A549 (cell line): Measurements from ENCODE around the gene ACTR2. TPM values are rescaled to one million over a fixed set of nuclear protein-coding genes. Genes with fewer than 3 reads are reported as not detected.

ENCODE experiments used
- ATAC-seq, 2 experiments: fragments of 200-7000 bp in 1 of 2; fragments of >200 bp in 1 of 2; cut with Nextera tagmentation in 1 of 2; cut with Tn5 transposase in 1 of 2; 3 replicates each; pipeline versions ENCODE4 v1.8.0 to v1.9.1; 2018 to 2020; ENCODE audit warnings: mild to moderate bottlenecking in 1 of 2, moderate library complexity in 1 of 2
- CTCF ChIA-PET: fragments of 300-600 bp; sonication (Branson Sonifier 250); formaldehyde crosslinking; extraction: SDS; loops from one replicate; lab custom pipeline; 2021; ENCODE audit warnings: antibody characterized with exemption, inconsistent platforms; lab: Yijun Ruan, JAX
- POLR2A ChIA-PET: fragments of 350-600 bp; formaldehyde crosslinking; extraction: SDS; loops from one replicate; lab custom pipeline; 2021; ENCODE audit warnings: antibody characterized with exemption, inconsistent platforms; lab: Yijun Ruan, JAX
- DNase-seq, 2 experiments: peaks; one replicate each; pipeline versions ENCODE4 v3.0.0 to v3.0.0-alpha.2; 2011 to 2016; ENCODE audit warnings: low read depth in 1 of 2, low spot score in 1 of 2
- FAIRE-seq: peaks from 2 replicates; lab custom pipeline; 2011; peaks lifted over from hg19 to GRCh38; lab: Jason Lieb, UNC
- H3K27ac ChIP-seq, 2 experiments: fragments of >200 bp; sonication (Bioruptor Twin); formaldehyde crosslinking; 3 replicates each; pipeline ENCODE4 v1.5.1; 2016 to 2017
- H3K4me1 ChIP-seq: fragments of >200 bp; sonication (Bioruptor Twin); formaldehyde crosslinking; 3 replicates; pipeline ENCODE4 v1.6.1; 2016
- H3K4me2 ChIP-seq: fragments of >200 bp; sonication (Bioruptor Twin); formaldehyde crosslinking; 3 replicates; pipeline ENCODE4 v1.6.1; 2016
- H3K4me3 ChIP-seq: fragments of >200 bp; sonication (Bioruptor Twin); formaldehyde crosslinking; 3 replicates; pipeline ENCODE4 v1.5.1; 2016
- H3K9me3 ChIP-seq: fragments of >200 bp; sonication (Bioruptor Twin); formaldehyde crosslinking; 3 replicates; pipeline ENCODE4 v1.6.1; 2016
- CEBPB ChIP-seq, 2 experiments: fragments of >200 bp in 1 of 2; sonication (Bioruptor Twin) in 1 of 2; formaldehyde crosslinking in 1 of 2; IDR thresholded peaks; 2 replicates each; pipeline ENCODE4 v1.6.1; 2012 to 2016
- EHMT2 ChIP-seq: fragments of 200-600 bp; sonication (generic); IDR thresholded peaks from 2 replicates; pipeline ENCODE4 v1.6.1; 2016; ENCODE audit warnings: antibody characterized with exemption, low read depth, mild to moderate bottlenecking, moderate library complexity
- ESRRA ChIP-seq: fragments of 150-350 bp; IDR thresholded peaks from 2 replicates; pipeline ENCODE4 v1.6.1; 2014; ENCODE audit warnings: mild to moderate bottlenecking, low read length, borderline replicate concordance
- FOSL2 ChIP-seq, 2 experiments: fragments of 450-650 bp in 1 of 2; fragments of >200 bp in 1 of 2; sonication (Bioruptor Twin) in 1 of 2; formaldehyde crosslinking; IDR thresholded peaks; 2 replicates each; pipeline versions ENCODE4 v1.5.0 to v1.6.1; 2016 to 2020; ENCODE audit warnings: mild to moderate bottlenecking in 1 of 2, moderate library complexity in 1 of 2
- GATA3 ChIP-seq: IDR thresholded peaks from 2 replicates; pipeline ENCODE4 v1.6.1; 2012; ENCODE audit warnings: borderline replicate concordance
- JUN ChIP-seq, 2 experiments: fragments of >200 bp; sonication (Bioruptor Twin); formaldehyde crosslinking; IDR thresholded peaks; 2 replicates in 1 of 2; 3 replicates in 1 of 2; pipeline ENCODE4 v1.6.1; 2016 to 2017
- JUNB ChIP-seq: fragments of >200 bp; sonication (Bioruptor Twin); formaldehyde crosslinking; IDR thresholded peaks from 2 replicates; pipeline ENCODE4 v1.6.1; 2016
- MAX ChIP-seq: IDR thresholded peaks from 2 replicates; pipeline ENCODE4 v1.6.1; 2012
- MAZ ChIP-seq: fragments of 150-350 bp; IDR thresholded peaks from 2 replicates; pipeline ENCODE4 v1.6.1; 2014; ENCODE audit warnings: antibody characterized with exemption, low read depth, low read length, borderline replicate concordance
- POLR2AphosphoS2 ChIP-seq: conservative IDR thresholded peaks from 2 replicates; pipeline ENCODE4 v1.6.1; 2012; ENCODE audit warnings: low read length, improper control_type of control experiment, inconsistent platforms
- RAD21 ChIP-seq, 2 experiments: fragments of >200 bp in 1 of 2; sonication (Bioruptor Twin) in 1 of 2; formaldehyde crosslinking in 1 of 2; IDR thresholded peaks in 1 of 2; conservative IDR thresholded peaks in 1 of 2; 2 replicates in 1 of 2; 3 replicates in 1 of 2; pipeline ENCODE4 v1.6.1; 2012 to 2018; ENCODE audit warnings: inconsistent platforms in 1 of 2
- RARB ChIP-seq: fragments of 250-450 bp; sonication (Bioruptor Pico); IDR thresholded peaks from 2 replicates; pipeline ENCODE4 v1.8.0; 2021; ENCODE audit warnings: mild to moderate bottlenecking, moderate library complexity
- RFX5 ChIP-seq: fragments of 450-650 bp; IDR thresholded peaks from 2 replicates; pipeline ENCODE4 v1.7.1; 2014; ENCODE audit warnings: antibody characterized with exemption, mild to moderate bottlenecking, moderate library complexity
- RNF2 ChIP-seq: fragments of 200-600 bp; sonication (generic); IDR thresholded peaks from 2 replicates; pipeline ENCODE4 v1.6.1; 2016; ENCODE audit warnings: low read depth, mild to moderate bottlenecking, antibody characterized with exemption, moderate library complexity, borderline replicate concordance
- SMC3 ChIP-seq: fragments of >200 bp; sonication (Bioruptor Twin); formaldehyde crosslinking; IDR thresholded peaks from 3 replicates; pipeline ENCODE4 v1.6.1; 2018; ENCODE audit warnings: inconsistent platforms
- WGBS: methylation state at CpG from one replicate; pipeline ENCODE4 v1.1.6; 2017; ENCODE audit errors: missing lambda C conversion rate; 5-methylcytosine and 5-hydroxymethylcytosine counted together
- polyA plus RNA-seq, 4 experiments: library from polyadenylated mRNA; depleted of rRNA in 3 of 4; stranded (reverse); fragments of >200 nt; fragmentation: RNase III in 1 of 4; extraction: RNeasy Plus Mini Kit Qiagen cat#74134 plus additional on column Dnase treatment in 1 of 4; gene quantifications; 2 replicates in 3 of 4; 3 replicates in 1 of 4; pipeline ENCODE4 v1.2.3, GENCODE V29; 2011 to 2017
- TF ChIP-seq, protein P1 (sequence below): fragments of 250-450 bp; sonication (Bioruptor Pico); IDR thresholded peaks from 2 replicates; pipeline ENCODE4 v1.5.0; 2021; ENCODE audit warnings: mild to moderate bottlenecking, moderate library complexity, borderline replicate concordance
- TF ChIP-seq, protein P2 (sequence below): fragments of >200 bp; sonication (Bioruptor Twin); formaldehyde crosslinking; IDR thresholded peaks from 3 replicates; pipeline ENCODE4 v1.5.1; 2016
- TF ChIP-seq, protein P3 (sequence below): IDR thresholded peaks from 2 replicates; pipeline ENCODE4 v1.6.1; 2012

The ACTR2 gene
- polyA plus RNA-seq, 2 of the 4 experiments (the other 2 are of a cell fraction), result 270 to 278 TPM

GRCh38 chr2:65320042-65320725 lies 92.6 kb downstream of the ACTR2 start:
- peak overlapping the region; percentile 17; the same call in 1 of the 3 replicates for H3K4me3 ChIP-seq
- peak overlapping the region; percentile 78 for H3K4me2 ChIP-seq
- peaks cover 27% of the 10 kb centered on the region for H3K4me1 ChIP-seq
- FAIRE-seq (peak; percentile 70), DNase-seq (peak; percentile 89 to 91), ATAC-seq (peak; percentile 94 to 96)
- TF ChIP-seq FOSL2 (IDR thresholded peaks at IDR 0.05), result peak; percentile 85; the same call in 1 of the 2 replicates
- peak; percentile 89 for TF ChIP-seq FOSL2 (CRISPR knock-in tag; IDR thresholded peaks at IDR 0.05)
- no peak for TF ChIP-seq EHMT2
- TF ChIP-seq RNF2, result no peak
- no peak for TF ChIP-seq MAZ
- peak; percentile 76 for TF ChIP-seq JUNB
- TF ChIP-seq POLR2AphosphoS2, result no peak
- TF ChIP-seq RFX5, result no peak
- TF ChIP-seq MAX, result peak; percentile 72
- TF ChIP-seq GATA3, result peak; percentile 13; the same call in 1 of the 2 replicates
- TF ChIP-seq SMC3, result no peak; the same call in 2 of the 3 replicates
- TF ChIP-seq CEBPB (IDR thresholded peaks at IDR 0.05), result peak in 1 of 2 experiments; percentile 66; a peak in 2 of 4 replicates
- TF ChIP-seq RAD21 (conservative IDR thresholded peaks at IDR 0.05 in 1 of 2, IDR thresholded peaks at IDR 0.05 in 1 of 2), result peak; percentile 33 to 49; a peak in 4 of 5 replicates
- TF ChIP-seq, protein P1, sequence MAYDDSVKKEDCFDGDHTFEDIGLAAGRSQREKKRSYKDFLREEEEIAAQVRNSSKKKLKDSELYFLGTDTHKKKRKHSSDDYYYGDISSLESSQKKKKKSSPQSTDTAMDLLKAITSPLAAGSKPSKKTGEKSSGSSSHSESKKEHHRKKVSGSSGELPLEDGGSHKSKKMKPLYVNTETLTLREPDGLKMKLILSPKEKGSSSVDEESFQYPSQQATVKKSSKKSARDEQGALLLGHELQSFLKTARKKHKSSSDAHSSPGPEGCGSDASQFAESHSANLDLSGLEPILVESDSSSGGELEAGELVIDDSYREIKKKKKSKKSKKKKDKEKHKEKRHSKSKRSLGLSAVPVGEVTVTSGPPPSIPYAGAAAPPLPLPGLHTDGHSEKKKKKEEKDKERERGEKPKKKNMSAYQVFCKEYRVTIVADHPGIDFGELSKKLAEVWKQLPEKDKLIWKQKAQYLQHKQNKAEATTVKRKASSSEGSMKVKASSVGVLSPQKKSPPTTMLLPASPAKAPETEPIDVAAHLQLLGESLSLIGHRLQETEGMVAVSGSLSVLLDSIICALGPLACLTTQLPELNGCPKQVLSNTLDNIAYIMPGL (CRISPR knock-in tag), result no peak
- no peak for TF ChIP-seq RARB (CRISPR knock-in tag)
- TF ChIP-seq, protein P2, sequence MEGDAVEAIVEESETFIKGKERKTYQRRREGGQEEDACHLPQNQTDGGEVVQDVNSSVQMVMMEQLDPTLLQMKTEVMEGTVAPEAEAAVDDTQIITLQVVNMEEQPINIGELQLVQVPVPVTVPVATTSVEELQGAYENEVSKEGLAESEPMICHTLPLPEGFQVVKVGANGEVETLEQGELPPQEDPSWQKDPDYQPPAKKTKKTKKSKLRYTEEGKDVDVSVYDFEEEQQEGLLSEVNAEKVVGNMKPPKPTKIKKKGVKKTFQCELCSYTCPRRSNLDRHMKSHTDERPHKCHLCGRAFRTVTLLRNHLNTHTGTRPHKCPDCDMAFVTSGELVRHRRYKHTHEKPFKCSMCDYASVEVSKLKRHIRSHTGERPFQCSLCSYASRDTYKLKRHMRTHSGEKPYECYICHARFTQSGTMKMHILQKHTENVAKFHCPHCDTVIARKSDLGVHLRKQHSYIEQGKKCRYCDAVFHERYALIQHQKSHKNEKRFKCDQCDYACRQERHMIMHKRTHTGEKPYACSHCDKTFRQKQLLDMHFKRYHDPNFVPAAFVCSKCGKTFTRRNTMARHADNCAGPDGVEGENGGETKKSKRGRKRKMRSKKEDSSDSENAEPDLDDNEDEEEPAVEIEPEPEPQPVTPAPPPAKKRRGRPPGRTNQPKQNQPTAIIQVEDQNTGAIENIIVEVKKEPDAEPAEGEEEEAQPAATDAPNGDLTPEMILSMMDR, result peak; percentile 52; the same call in 2 of the 3 replicates
- no peak for TF ChIP-seq ESRRA
- no peak; a peak in 1 of 5 replicates for TF ChIP-seq JUN (IDR thresholded peaks at IDR 0.05)
- TF ChIP-seq, protein P3, sequence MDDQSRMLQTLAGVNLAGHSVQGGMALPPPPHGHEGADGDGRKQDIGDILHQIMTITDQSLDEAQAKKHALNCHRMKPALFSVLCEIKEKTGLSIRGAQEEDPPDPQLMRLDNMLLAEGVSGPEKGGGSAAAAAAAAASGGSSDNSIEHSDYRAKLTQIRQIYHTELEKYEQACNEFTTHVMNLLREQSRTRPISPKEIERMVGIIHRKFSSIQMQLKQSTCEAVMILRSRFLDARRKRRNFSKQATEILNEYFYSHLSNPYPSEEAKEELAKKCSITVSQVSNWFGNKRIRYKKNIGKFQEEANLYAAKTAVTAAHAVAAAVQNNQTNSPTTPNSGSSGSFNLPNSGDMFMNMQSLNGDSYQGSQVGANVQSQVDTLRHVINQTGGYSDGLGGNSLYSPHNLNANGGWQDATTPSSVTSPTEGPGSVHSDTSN, result 0 out of 2 replicates have a peak, but pooled peaks have one; percentile 17
- ChIA-PET CTCF (interaction anchor here (0.6 to 6.1 kb wide), 29 partner anchors 9 to 237 kb away, joined by 3 to 34 read pairs (median 4); no protein-coding TSS in a partner anchor), POLR2A (interaction anchor here (1.1 to 2.0 kb wide), 6 partner anchors 19 to 116 kb away, joined by 3 to 13 read pairs (median 6); partner anchors contain the start of genes ACTR2 and SPRED2)
- H3K9me3 ChIP-seq, result no peaks in the 10 kb centered on the region
- H3K27ac ChIP-seq, result peak overlapping the region; percentile 76 to 85
- 7% methylated on average over 9 of the region's 9 CpGs for WGBS

Other genes with a start within 250 kb of the ACTR2 start
- gene SLC1A4, start 238.4 kb upstream of the ACTR2 start, polyA plus RNA-seq (2011; rRNA removed), result 22.9 and 26.4 TPM in 2 replicates
- gene SLC1A4, start 238.4 kb upstream of the ACTR2 start, polyA plus RNA-seq (2017; fragmentation: RNase III; extraction: RNeasy Plus Mini Kit Qiagen cat#74134 plus additional on column Dnase treatment), result 9.1 to 10.4 TPM (median 9.5 TPM) in 3 replicates
- 9.2 and 9.3 TPM in 2 replicates for gene CEP68, start 171.4 kb upstream of the ACTR2 start, polyA plus RNA-seq (2011; rRNA removed)
- 6.3 to 6.9 TPM (median 6.8 TPM) in 3 replicates for gene CEP68, start 171.4 kb upstream of the ACTR2 start, polyA plus RNA-seq (2017; fragmentation: RNase III; extraction: RNeasy Plus Mini Kit Qiagen cat#74134 plus additional on column Dnase treatment)
- 351 and 417 TPM in 2 replicates for gene RAB1A, start 97.7 kb upstream of the ACTR2 start, polyA plus RNA-seq (2011; rRNA removed)
- 269 to 320 TPM (median 308 TPM) in 3 replicates for gene RAB1A, start 97.7 kb upstream of the ACTR2 start, polyA plus RNA-seq (2017; fragmentation: RNase III; extraction: RNeasy Plus Mini Kit Qiagen cat#74134 plus additional on column Dnase treatment)
- gene SPRED2, start 204.8 kb downstream of the ACTR2 start, polyA plus RNA-seq (2011; rRNA removed), result 28.1 and 29.3 TPM in 2 replicates
- gene SPRED2, start 204.8 kb downstream of the ACTR2 start, polyA plus RNA-seq (2017; fragmentation: RNase III; extraction: RNeasy Plus Mini Kit Qiagen cat#74134 plus additional on column Dnase treatment), result 18.9 to 22.6 TPM (median 20.6 TPM) in 3 replicates